Measurements from ENCODE around the gene IPO9. TPM values are rescaled to one million over a fixed set of nuclear protein-coding genes. Genes with fewer than 3 reads are reported as not detected.

The IPO9 gene
- total RNA-seq, 1 experiment from 2014 or later: 106 TPM

DNA sequence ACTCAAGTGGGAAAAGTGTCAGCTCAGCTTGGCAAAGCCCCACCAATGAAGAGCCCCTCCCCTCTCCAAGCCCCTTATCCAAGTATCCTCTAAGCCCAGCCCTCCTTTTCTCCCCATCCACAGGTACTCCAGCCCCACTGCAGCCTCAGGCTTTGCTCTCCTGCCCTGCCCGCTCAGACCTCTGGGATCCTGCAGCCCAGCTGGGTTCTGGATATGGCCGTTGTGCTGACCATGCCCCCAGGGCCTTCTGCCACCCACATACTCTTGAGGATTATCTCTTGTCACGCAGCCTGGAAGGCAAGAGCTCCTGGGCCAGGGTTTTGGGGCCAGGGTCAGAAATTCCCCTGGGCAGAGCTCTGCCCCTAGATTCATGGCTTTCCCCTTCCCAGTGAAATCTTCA lies 64.5 kb downstream of the IPO9 start:
- BruUV-seq (replicated peaks): no TSS peak
- H3K9me3 ChIP-seq (ENCODE audit: control insufficient read depth, insufficient read depth, low read depth, low read length): no peaks in the 10 kb centered on the region
- intact Hi-C loops (cut with micrococcal nuclease; ENCODE audit: unreplicated experiment): no loop called here
- H3K27ac ChIP-seq (ENCODE audit: low read length): no peak overlapping the region
- TF ChIP-seq SIN3A (IDR thresholded peaks at IDR 0.05; ENCODE audit: borderline replicate concordance, insufficient read depth, low read depth, low read length) (no peak), REST (IDR thresholded peaks at IDR 0.05; ENCODE audit: insufficient read depth in 1 of 2, low read depth in 2 of 2, low read length in 1 of 2) (no peak), POLR2AphosphoS5 (IDR thresholded peaks at IDR 0.05; ENCODE audit: low read depth, low read length) (no peak), TCF7L2 (IDR thresholded peaks at IDR 0.05; ENCODE audit: low read depth, low read length) (no peak)
- TF ChIP-seq, protein P1, sequence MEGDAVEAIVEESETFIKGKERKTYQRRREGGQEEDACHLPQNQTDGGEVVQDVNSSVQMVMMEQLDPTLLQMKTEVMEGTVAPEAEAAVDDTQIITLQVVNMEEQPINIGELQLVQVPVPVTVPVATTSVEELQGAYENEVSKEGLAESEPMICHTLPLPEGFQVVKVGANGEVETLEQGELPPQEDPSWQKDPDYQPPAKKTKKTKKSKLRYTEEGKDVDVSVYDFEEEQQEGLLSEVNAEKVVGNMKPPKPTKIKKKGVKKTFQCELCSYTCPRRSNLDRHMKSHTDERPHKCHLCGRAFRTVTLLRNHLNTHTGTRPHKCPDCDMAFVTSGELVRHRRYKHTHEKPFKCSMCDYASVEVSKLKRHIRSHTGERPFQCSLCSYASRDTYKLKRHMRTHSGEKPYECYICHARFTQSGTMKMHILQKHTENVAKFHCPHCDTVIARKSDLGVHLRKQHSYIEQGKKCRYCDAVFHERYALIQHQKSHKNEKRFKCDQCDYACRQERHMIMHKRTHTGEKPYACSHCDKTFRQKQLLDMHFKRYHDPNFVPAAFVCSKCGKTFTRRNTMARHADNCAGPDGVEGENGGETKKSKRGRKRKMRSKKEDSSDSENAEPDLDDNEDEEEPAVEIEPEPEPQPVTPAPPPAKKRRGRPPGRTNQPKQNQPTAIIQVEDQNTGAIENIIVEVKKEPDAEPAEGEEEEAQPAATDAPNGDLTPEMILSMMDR (IDR thresholded peaks at IDR 0.05): no peak
- peaks cover 8% of the 10 kb centered on the region; the same call in 1 of the 2 replicates for H3K4me1 ChIP-seq (ENCODE audit: control insufficient read depth, insufficient read depth, low read length)
- H3K27me3 ChIP-seq (ENCODE audit: control insufficient read depth, insufficient read depth, low read length): no peaks in the 10 kb centered on the region
- no peak overlapping the region for H3K4me3 ChIP-seq (ENCODE audit: low read depth in 2 of 2, low read length in 2 of 2)
- in situ Hi-C loops (cut with HindIII; ENCODE audit: low pct_unique_long_range_greater_than_20kb, low sequenced_read_pairs): no loop called here
- no peaks in the 10 kb centered on the region for H3K36me3 ChIP-seq (ENCODE audit: control insufficient read depth, insufficient read depth, low read length)
- POLR2A ChIA-PET: no interaction called here
- CTCF ChIA-PET: interaction anchor here (0.6 to 0.9 kb wide), 3 partner anchors 10 to 55 kb away, joined by 3 to 6 read pairs (median 3); no protein-coding TSS in a partner anchor
- DNase-seq (ENCODE audit: low read depth, low spot score) (no peak), ATAC-seq (no peak)

DNA sequence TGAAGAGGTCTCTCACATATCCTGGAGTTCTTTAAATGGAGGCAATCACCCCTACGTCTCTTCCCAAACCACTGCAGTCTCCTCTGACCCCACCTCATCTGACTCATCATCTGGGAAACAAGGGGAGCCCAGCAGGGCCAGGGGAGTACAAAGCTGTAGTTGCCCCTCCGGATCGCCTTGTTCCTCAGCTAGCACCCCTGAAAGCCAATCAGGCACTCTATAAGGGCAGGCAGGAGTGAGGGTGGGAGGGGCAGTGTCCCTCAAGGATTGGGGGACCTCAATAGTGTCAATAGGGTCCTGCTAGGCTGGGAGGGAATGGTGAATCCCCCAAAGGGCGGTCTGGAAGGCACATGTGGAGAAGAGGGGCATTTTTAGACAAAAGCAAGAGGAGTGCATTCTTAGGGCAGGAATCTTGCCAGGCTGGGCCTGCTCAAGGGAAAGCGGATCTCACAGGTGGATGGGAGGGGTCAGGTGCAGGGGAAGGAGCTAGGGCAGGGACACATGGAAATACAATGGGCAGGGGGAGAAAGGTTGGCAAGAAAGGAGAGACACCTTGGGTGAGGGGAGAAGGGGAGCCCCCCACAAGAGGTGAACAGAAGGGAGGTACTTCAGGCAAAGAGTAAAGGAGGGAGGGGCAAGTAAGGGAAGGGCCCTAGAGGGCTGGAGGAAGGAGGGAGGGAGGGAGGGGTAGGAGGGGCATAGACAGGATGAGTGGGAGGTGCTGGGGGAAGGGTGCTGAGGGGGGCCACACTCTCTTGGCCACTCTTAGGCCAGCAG lies 65.6 kb downstream of the IPO9 start:
- no peaks in the 10 kb centered on the region for H3K36me3 ChIP-seq (ENCODE audit: control insufficient read depth, insufficient read depth, low read length)
- no peaks in the 10 kb centered on the region for H3K27me3 ChIP-seq (ENCODE audit: control insufficient read depth, insufficient read depth, low read length)
- in situ Hi-C loops (cut with HindIII; ENCODE audit: low pct_unique_long_range_greater_than_20kb, low sequenced_read_pairs) (no loop called here), intact Hi-C loops (cut with micrococcal nuclease; ENCODE audit: unreplicated experiment) (loop anchor here (5.0 kb wide), 1 partner anchor 228 kb away; the partner anchor contains the start of gene GPR37L1)
- no peak for TF ChIP-seq REST (IDR thresholded peaks at IDR 0.05; ENCODE audit: insufficient read depth in 1 of 2, low read depth in 2 of 2, low read length in 1 of 2)
- TF ChIP-seq, protein P1 (IDR thresholded peaks at IDR 0.05): no peak
- no peak for TF ChIP-seq SIN3A (IDR thresholded peaks at IDR 0.05; ENCODE audit: borderline replicate concordance, insufficient read depth, low read depth, low read length)
- no peak for TF ChIP-seq POLR2AphosphoS5 (IDR thresholded peaks at IDR 0.05; ENCODE audit: low read depth, low read length)
- no peak for TF ChIP-seq TCF7L2 (IDR thresholded peaks at IDR 0.05; ENCODE audit: low read depth, low read length)
- no peak overlapping the region for H3K27ac ChIP-seq (ENCODE audit: low read length)
- ATAC-seq: no peak
- CTCF ChIA-PET: interaction anchor here (0.6 to 3.5 kb wide), 5 partner anchors 11 to 437 kb away, joined by 4 to 38 read pairs (median 6); no protein-coding TSS in a partner anchor
- no TSS peak for BruUV-seq (replicated peaks)
- DNase-seq (ENCODE audit: low read depth, low spot score): no peak
- POLR2A ChIA-PET: interaction anchor here (0.6 kb wide), 3 partner anchors 40 to 90 kb away, joined by 3 read pairs; no protein-coding TSS in a partner anchor
- no peaks in the 10 kb centered on the region for H3K9me3 ChIP-seq (ENCODE audit: control insufficient read depth, insufficient read depth, low read depth, low read length)
- H3K4me3 ChIP-seq (ENCODE audit: low read depth in 2 of 2, low read length in 2 of 2): no peak overlapping the region
- peaks cover 4% of the 10 kb centered on the region; the same call in 1 of the 2 replicates for H3K4me1 ChIP-seq (ENCODE audit: control insufficient read depth, insufficient read depth, low read length)
